SU-DHL-6 (cell line): ENCODE measurements around the gene TEX101.

Source experiments
- H2AFZ ChIP-seq: fragments of 200-600 bp; sonication (generic); 2 replicates; pipeline ENCODE4 v1.6.1; 2014; ENCODE audit warnings: low read depth, mild to moderate bottlenecking, moderate library complexity, mixed read lengths, antibody characterized with exemption, low read length; ENCODE audit not compliant: severe bottlenecking
- H3F3A ChIP-seq: fragments of 200-600 bp; shearing (Covaris generic); 2 replicates; pipeline ENCODE4 v1.6.0; 2016; ENCODE audit warnings: antibody characterized with exemption, mild to moderate bottlenecking; ENCODE audit not compliant: insufficient read depth
- H3K27ac ChIP-seq: fragments of 200-600 bp; sonication (generic); 2 replicates; pipeline ENCODE4 v1.5.1; 2016; ENCODE audit warnings: low read depth, mild to moderate bottlenecking, low read length, moderate library complexity, mixed read lengths
- H3K27me3 ChIP-seq: fragments of 200-600 bp; sonication (generic), shearing (Covaris generic); 2 replicates; pipeline ENCODE4 v1.6.0; 2014; ENCODE audit warnings: mild to moderate bottlenecking, low read length
- H3K36me3 ChIP-seq: fragments of 200-600 bp; sonication (generic); 2 replicates; pipeline ENCODE4 v1.6.1; 2014; ENCODE audit warnings: mild to moderate bottlenecking, low read length, mixed read lengths
- H3K4me2 ChIP-seq: fragments of 300-600, 200-600 bp; shearing (Covaris generic), sonication (generic); 2 replicates; pipeline ENCODE4 v1.6.0; 2014; ENCODE audit warnings: low read length, low read depth, mild to moderate bottlenecking; ENCODE audit not compliant: poor library complexity, severe bottlenecking
- H3K4me3 ChIP-seq: fragments of 200-600 bp; sonication (generic); 2 replicates; pipeline ENCODE4 v1.5.1; 2014; ENCODE audit warnings: antibody characterized with exemption, low read length, mild to moderate bottlenecking, mixed read lengths; ENCODE audit not compliant: insufficient read depth, poor library complexity, severe bottlenecking
- H3K79me2 ChIP-seq: fragments of 200-600 bp; sonication (generic); 2 replicates; pipeline ENCODE4 v1.6.1; 2014; ENCODE audit warnings: mild to moderate bottlenecking, low read length, moderate library complexity; ENCODE audit not compliant: insufficient read depth
- H3K9ac ChIP-seq: fragments of 200-600 bp; sonication (generic); 2 replicates; pipeline ENCODE4 v1.7.0; 2014; ENCODE audit warnings: mild to moderate bottlenecking, low read length
- H3K9me2 ChIP-seq: fragments of 200-600 bp; sonication (generic); replicated peaks from 2 replicates; pipeline ENCODE4 v1.6.1; 2014; ENCODE audit warnings: low read length; ENCODE audit not compliant: insufficient read depth
- H3K9me3 ChIP-seq: fragments of 200-600 bp; sonication (generic); 2 replicates; pipeline ENCODE4 v1.6.1; 2014; ENCODE audit warnings: low read length, mixed read lengths; ENCODE audit not compliant: insufficient read depth
- H4K20me1 ChIP-seq: fragments of 200-600 bp; sonication (generic); 2 replicates; pipeline ENCODE4 v1.6.1; 2014; ENCODE audit warnings: low read depth, mild to moderate bottlenecking, antibody characterized with exemption, low read length, moderate library complexity, mixed read lengths
- EZH2phosphoT487 ChIP-seq: fragments of 200-600 bp; sonication (generic), shearing (Covaris generic); conservative IDR thresholded peaks from 2 replicates; pipeline ENCODE4 v1.6.1; 2018; ENCODE audit warnings: mild to moderate bottlenecking, antibody characterized with exemption, low read length, moderate library complexity, mixed read lengths
- TF ChIP-seq, protein P1 (sequence below): fragments of 200-600 bp; sonication (generic); IDR thresholded peaks from one replicate; pipeline ENCODE4 v1.5.1; 2017; ENCODE audit warnings: antibody characterized with exemption, mild to moderate bottlenecking, low read length, moderate library complexity; ENCODE audit not compliant: insufficient read depth, poor library complexity, severe bottlenecking

TEX101 gene

DNA sequence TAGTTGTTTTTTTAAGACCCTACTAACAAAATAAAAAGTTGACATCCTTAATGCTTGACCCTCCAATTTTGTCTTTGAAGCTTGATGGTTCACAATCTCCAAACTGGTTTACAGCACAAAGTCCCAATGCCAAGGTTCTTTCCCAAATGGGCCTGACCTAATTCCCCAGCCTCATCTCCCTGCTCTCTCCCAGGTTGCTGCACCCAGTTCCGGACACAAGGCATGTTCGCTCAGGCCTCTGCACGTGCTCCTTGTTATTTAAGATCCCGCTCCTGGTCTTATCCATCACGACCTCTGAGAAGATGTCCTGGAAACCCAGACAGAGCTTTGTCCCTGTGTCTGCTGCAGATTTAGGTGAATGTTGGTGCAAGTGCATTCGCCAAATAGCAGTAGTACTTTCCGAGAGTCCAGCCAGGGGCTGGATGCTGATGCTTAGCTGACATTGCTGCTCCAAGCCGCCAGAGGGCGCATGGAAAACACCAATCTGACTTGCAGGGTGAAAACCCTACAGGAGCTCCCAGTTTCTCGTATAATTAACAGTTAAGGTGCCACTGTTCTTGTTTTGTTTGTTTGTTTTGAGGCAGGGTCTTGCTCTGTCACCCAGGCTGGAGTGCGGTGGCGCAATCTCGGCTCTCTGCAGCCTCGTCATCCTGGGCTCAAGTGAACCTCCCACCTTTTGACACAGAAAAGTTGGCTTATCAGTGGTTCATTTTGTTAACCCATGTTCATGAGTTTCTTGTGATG, 32.2 kb downstream of the TEX101 start:
- Histone ChIP-seq H3F3A (no peaks in the 10 kb centered on the region), H3K4me2 (no peak overlapping the region), H4K20me1 (no peaks in the 10 kb centered on the region), H3K9ac (no peak overlapping the region), H3K36me3 (no peaks in the 10 kb centered on the region), H3K27me3 (no peaks in the 10 kb centered on the region), H3K27ac (no peak overlapping the region), H3K9me3 (no peaks in the 10 kb centered on the region), H3K79me2 (no peaks in the 10 kb centered on the region), H2AFZ (no peak overlapping the region), H3K9me2 (no peaks in the 10 kb centered on the region), H3K4me3 (no peak overlapping the region)
- TF ChIP-seq, protein P1, sequence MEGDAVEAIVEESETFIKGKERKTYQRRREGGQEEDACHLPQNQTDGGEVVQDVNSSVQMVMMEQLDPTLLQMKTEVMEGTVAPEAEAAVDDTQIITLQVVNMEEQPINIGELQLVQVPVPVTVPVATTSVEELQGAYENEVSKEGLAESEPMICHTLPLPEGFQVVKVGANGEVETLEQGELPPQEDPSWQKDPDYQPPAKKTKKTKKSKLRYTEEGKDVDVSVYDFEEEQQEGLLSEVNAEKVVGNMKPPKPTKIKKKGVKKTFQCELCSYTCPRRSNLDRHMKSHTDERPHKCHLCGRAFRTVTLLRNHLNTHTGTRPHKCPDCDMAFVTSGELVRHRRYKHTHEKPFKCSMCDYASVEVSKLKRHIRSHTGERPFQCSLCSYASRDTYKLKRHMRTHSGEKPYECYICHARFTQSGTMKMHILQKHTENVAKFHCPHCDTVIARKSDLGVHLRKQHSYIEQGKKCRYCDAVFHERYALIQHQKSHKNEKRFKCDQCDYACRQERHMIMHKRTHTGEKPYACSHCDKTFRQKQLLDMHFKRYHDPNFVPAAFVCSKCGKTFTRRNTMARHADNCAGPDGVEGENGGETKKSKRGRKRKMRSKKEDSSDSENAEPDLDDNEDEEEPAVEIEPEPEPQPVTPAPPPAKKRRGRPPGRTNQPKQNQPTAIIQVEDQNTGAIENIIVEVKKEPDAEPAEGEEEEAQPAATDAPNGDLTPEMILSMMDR: peak; percentile 76
- no peak for TF ChIP-seq EZH2phosphoT487

DNA sequence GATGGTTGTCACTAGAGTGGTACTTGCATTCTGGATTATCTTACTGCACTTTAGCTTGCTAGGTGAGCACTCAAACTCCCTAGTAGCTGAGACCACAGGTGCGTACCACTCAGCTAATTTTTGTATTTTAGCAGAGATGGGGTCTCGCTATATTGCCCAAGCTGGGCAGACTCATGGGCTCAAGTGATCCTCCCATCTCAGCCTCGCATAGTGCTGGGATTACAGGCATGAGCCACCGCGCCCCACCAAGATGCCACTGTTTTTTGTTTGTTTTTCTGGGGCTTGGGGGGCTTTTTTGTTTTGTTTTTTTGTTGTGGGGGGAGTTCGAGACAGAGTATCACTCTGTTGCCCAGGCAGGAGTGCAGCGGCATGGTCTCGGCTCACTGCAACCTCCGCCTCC, 33.0 kb downstream of the TEX101 start:
- no peaks in the 10 kb centered on the region for H3K27me3 ChIP-seq
- no peak overlapping the region for H3K9ac ChIP-seq
- H3K27ac ChIP-seq: no peak overlapping the region
- H3K4me3 ChIP-seq: no peak overlapping the region
- H3K9me3 ChIP-seq: no peaks in the 10 kb centered on the region
- H3F3A ChIP-seq: no peaks in the 10 kb centered on the region
- no peak overlapping the region for H3K4me2 ChIP-seq
- no peaks in the 10 kb centered on the region for H3K79me2 ChIP-seq
- H4K20me1 ChIP-seq: no peaks in the 10 kb centered on the region
- no peak overlapping the region for H2AFZ ChIP-seq
- no peaks in the 10 kb centered on the region for H3K36me3 ChIP-seq
- H3K9me2 ChIP-seq: no peaks in the 10 kb centered on the region
- TF ChIP-seq EZH2phosphoT487: no peak
- TF ChIP-seq, protein P1: no peak

DNA sequence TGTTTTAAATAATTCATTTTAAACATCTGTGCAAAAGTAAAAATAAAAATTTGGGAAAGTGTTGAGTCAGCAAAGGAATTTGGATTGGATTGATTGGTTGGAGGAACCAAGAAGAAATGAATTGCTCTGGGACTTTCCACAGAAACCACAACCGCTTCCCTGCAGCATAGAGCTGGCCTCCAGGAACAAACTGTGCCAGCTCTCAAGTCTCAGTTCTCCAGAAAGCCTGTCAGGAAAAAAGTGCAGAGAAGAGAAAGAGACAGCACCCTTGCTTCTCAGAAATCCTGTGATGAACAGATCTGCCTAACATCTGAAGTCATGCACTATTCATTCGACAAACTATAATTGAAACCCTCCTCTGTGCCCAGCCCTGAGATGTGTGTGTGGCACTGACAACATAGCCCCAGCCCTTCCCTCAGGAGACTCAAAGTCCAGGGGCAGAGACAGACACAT, 35.9 kb downstream of the TEX101 start:
- Histone ChIP-seq H3K79me2 (no peaks in the 10 kb centered on the region), H2AFZ (no peak overlapping the region), H4K20me1 (no peaks in the 10 kb centered on the region), H3K4me2 (no peak overlapping the region), H3K4me3 (no peak overlapping the region), H3K27ac (no peak overlapping the region), H3K27me3 (no peaks in the 10 kb centered on the region), H3F3A (no peaks in the 10 kb centered on the region), H3K9me3 (no peaks in the 10 kb centered on the region), H3K9ac (no peak overlapping the region), H3K9me2 (no peaks in the 10 kb centered on the region), H3K36me3 (no peaks in the 10 kb centered on the region)
- TF ChIP-seq, protein P1: no peak
- no peak for TF ChIP-seq EZH2phosphoT487
